HepG2 (cell line): ENCODE data around the gene ANO10. TPM values are rescaled to one million over a fixed set of nuclear protein-coding genes. Genes with fewer than 3 reads are reported as not detected.

Source experiments
- ATAC-seq: fragments of 200-7000 bp; cut with Tn5 transposase; 3 replicates; pipeline ENCODE4 v1.9.1; 2020; ENCODE audit warnings: mild to moderate bottlenecking, moderate library complexity
- BruUV-seq: library from RNA; stranded (reverse); fragments of 400-500 nt; replicated peaks from 2 replicates; lab custom pipeline; 2021; lab: Mats Ljungman, UMichigan
- CTCF ChIA-PET: fragments of 300-600 bp; formaldehyde crosslinking; extraction: SDS; loops from one replicate; lab custom pipeline; 2021; ENCODE audit warnings: low total read pairs, inconsistent platforms, low intra/inter-chr PET ratio; lab: Yijun Ruan, JAX
- POLR2A ChIA-PET: fragments of 350-600 bp; sonication (Branson Sonifier 250); formaldehyde crosslinking; loops from one replicate; lab custom pipeline; 2020; ENCODE audit warnings: antibody characterized with exemption, inconsistent platforms; lab: Yijun Ruan, JAX
- DNase-seq: peaks from one replicate; pipeline ENCODE4 v3.0.0-alpha.2; 2015; ENCODE audit warnings: low spot score
- FAIRE-seq: peaks from 3 replicates; lab custom pipeline; 2011; peaks lifted over from hg19 to GRCh38; lab: Jason Lieb, UNC
- H2AFZ ChIP-seq: one replicate; pipeline ENCODE4 v1.6.1; 2011; ENCODE audit warnings: low read length, inconsistent platforms
- H3K27ac ChIP-seq: fragments of 300-600 bp; 3 replicates; pipeline ENCODE4 v1.8.0; 2011; ENCODE audit warnings: mixed run types, mild to moderate bottlenecking, mixed read lengths, low read length, inconsistent platforms; ENCODE audit not compliant: insufficient read depth; ENCODE audit errors: extremely low read length
- H3K27me3 ChIP-seq, 2 experiments: fragments of 200-600 bp in 1 of 2; 2 replicates in 1 of 2; 3 replicates in 1 of 2; pipeline versions ENCODE4 v1.6.0 to v1.8.0; 2011; ENCODE audit warnings: low read length in 2 of 2, mild to moderate bottlenecking in 2 of 2, moderate library complexity in 2 of 2, inconsistent platforms in 1 of 2; ENCODE audit not compliant: insufficient read depth in 2 of 2, control insufficient read depth in 1 of 2
- H3K36me3 ChIP-seq, 2 experiments: fragments of 200-600 bp in 1 of 2; replicated peaks in 1 of 2; 2 replicates in 1 of 2; 3 replicates in 1 of 2; pipeline versions ENCODE4 v1.5.1 to v1.8.0; 2011; ENCODE audit warnings: low read length in 2 of 2, inconsistent platforms in 1 of 2; ENCODE audit not compliant: insufficient read depth in 2 of 2, control insufficient read depth in 1 of 2
- H3K4me1 ChIP-seq: 2 replicates; pipeline ENCODE4 v1.5.1; 2012; ENCODE audit warnings: low read length, inconsistent platforms; ENCODE audit not compliant: insufficient read depth
- H3K4me2 ChIP-seq: 2 replicates; pipeline ENCODE4 v1.6.0; 2011; ENCODE audit warnings: low read depth, low read length, inconsistent platforms
- H3K4me3 ChIP-seq, 3 experiments: fragments of 200-600 bp in 1 of 3; sonication (generic), shearing (Covaris generic) in 1 of 3; replicated peaks in 1 of 3; 2 replicates each; pipeline ENCODE4 v1.5.1; 2011 to 2016; ENCODE audit warnings: low read length in 3 of 3, inconsistent platforms in 2 of 3, low read depth in 2 of 3, mild to moderate bottlenecking in 2 of 3, control low read depth in 1 of 3, mixed read lengths in 1 of 3; ENCODE audit not compliant: insufficient read depth in 1 of 3
- H3K79me2 ChIP-seq: one replicate; pipeline ENCODE4 v1.6.1; 2011; ENCODE audit warnings: low read length, inconsistent platforms; ENCODE audit not compliant: insufficient read depth
- H3K9ac ChIP-seq: 2 replicates; pipeline ENCODE4 v1.6.0; 2011; ENCODE audit warnings: mild to moderate bottlenecking, low read depth, low read length, inconsistent platforms; ENCODE audit not compliant: insufficient read depth
- H3K9me3 ChIP-seq: 2 replicates; pipeline ENCODE4 v1.5.1; 2012; ENCODE audit warnings: mild to moderate bottlenecking, low read length
- H4K20me1 ChIP-seq: 2 replicates; pipeline ENCODE4 v1.6.0; 2011; ENCODE audit warnings: inconsistent platforms, mild to moderate bottlenecking, low read length, moderate library complexity; ENCODE audit not compliant: insufficient read depth
- ATF1 ChIP-seq: IDR thresholded peaks from 2 replicates; pipeline ENCODE4 v1.6.1; 2016; ENCODE audit warnings: mild to moderate bottlenecking, control low read depth
- MAZ ChIP-seq, 2 experiments: sonication (generic) in 1 of 2; formaldehyde crosslinking in 1 of 2; IDR thresholded peaks; 2 replicates each; pipeline versions ENCODE4 v1.5.0 to v1.6.1; 2012 to 2020; ENCODE audit warnings: low read depth in 2 of 2, mild to moderate bottlenecking in 2 of 2, borderline replicate concordance in 1 of 2, improper control_type of control experiment in 1 of 2, low read length in 1 of 2, missing genetic modification reagents in 1 of 2, moderate library complexity in 1 of 2
- TCF7L2 ChIP-seq: IDR thresholded peaks from 2 replicates; pipeline ENCODE4 v1.6.1; 2011; ENCODE audit warnings: mild to moderate bottlenecking, low read depth, low read length, moderate library complexity
- ZFP41 ChIP-seq: sonication (generic); formaldehyde crosslinking; IDR thresholded peaks from 2 replicates; pipeline ENCODE4 v1.4.0; 2020; ENCODE audit warnings: mild to moderate bottlenecking, missing genetic modification reagents, borderline replicate concordance
- ZFP62 ChIP-seq: sonication (generic); formaldehyde crosslinking; IDR thresholded peaks from 2 replicates; pipeline ENCODE4 v1.4.0; 2020; ENCODE audit warnings: missing genetic modification reagents
- ZFP82 ChIP-seq: sonication (generic); formaldehyde crosslinking; IDR thresholded peaks from 2 replicates; pipeline ENCODE4 v1.5.1; 2020; ENCODE audit warnings: mild to moderate bottlenecking, missing genetic modification reagents, borderline replicate concordance
- ZNF329 ChIP-seq: sonication (generic); formaldehyde crosslinking; IDR thresholded peaks from 2 replicates; pipeline ENCODE4 v1.9.0; 2021; ENCODE audit warnings: low read depth, mild to moderate bottlenecking, missing genetic modification reagents
- ZNF660 ChIP-seq: sonication (generic); formaldehyde crosslinking; IDR thresholded peaks from 2 replicates; pipeline ENCODE4 v1.5.1; 2020; ENCODE audit warnings: mild to moderate bottlenecking, low read depth, missing genetic modification reagents, borderline replicate concordance
- ZNF674 ChIP-seq: sonication (generic); formaldehyde crosslinking; IDR thresholded peaks from 2 replicates; pipeline ENCODE4 v1.5.0; 2020; ENCODE audit warnings: low read depth, mild to moderate bottlenecking, missing genetic modification reagents
- WGBS: methylation state at CpG from one replicate; pipeline ENCODE4 v1.1.6; 2017; ENCODE audit warnings: low lambda C conversion rate; 5-methylcytosine and 5-hydroxymethylcytosine counted together
- in situ Hi-C: cut with HindIII; loops from 2 replicates; pipeline ENCODE4 v1.10.0; 2017; ENCODE audit warnings: low pct_unique_long_range_greater_than_20kb; ENCODE audit not compliant: extremely low pct_ligation_motif_present
- intact Hi-C: fragments of 100-400 bp; cut with micrococcal nuclease; formaldehyde crosslinking; loops from one replicate; pipeline ENCODE4 v1.10.0; 2022; ENCODE audit not compliant: unreplicated experiment
- polyA plus RNA-seq, 8 experiments: library from polyadenylated mRNA; depleted of rRNA in 3 of 8; stranded (reverse) in 7 of 8; unstranded in 1 of 8; fragments of >200 nt; fragmentation: Illumina TruSeq in 4 of 8; extraction: Trizol in 4 of 8; gene quantifications; 2 replicates each; pipeline versions ENCODE4 v1.2.1 to v1.2.3, GENCODE V29; 2011 to 2016; ENCODE audit warnings: low read depth in 4 of 8, missing spikeins in 1 of 8, mixed read lengths in 1 of 8; ENCODE audit not compliant: insufficient read depth in 1 of 8
- total RNA-seq, 5 experiments: library from RNA; depleted of rRNA; stranded (reverse); fragments of >200 nt; fragmentation: Illumina TruSeq; extraction: Trizol; gene quantifications; 2 replicates each; pipeline ENCODE4 v1.2.3, GENCODE V29; 2016; ENCODE audit warnings: low read depth in 1 of 5
- TF ChIP-seq, protein P1 (sequence below): sonication (generic); formaldehyde crosslinking; IDR thresholded peaks from 2 replicates; pipeline ENCODE4 v1.4.0; 2020; ENCODE audit warnings: missing genetic modification reagents
- TF ChIP-seq, protein P2 (sequence below): sonication (generic); formaldehyde crosslinking; IDR thresholded peaks from 2 replicates; pipeline ENCODE4 v1.4.0; 2020; ENCODE audit warnings: missing genetic modification reagents

The ANO10 gene
- total and polyA plus RNA-seq, 2 of the 13 experiments (the other 11 are each of a cell fraction or from before 2014, with no cell fraction given) = 10.4 to 13.1 TPM

DNA sequence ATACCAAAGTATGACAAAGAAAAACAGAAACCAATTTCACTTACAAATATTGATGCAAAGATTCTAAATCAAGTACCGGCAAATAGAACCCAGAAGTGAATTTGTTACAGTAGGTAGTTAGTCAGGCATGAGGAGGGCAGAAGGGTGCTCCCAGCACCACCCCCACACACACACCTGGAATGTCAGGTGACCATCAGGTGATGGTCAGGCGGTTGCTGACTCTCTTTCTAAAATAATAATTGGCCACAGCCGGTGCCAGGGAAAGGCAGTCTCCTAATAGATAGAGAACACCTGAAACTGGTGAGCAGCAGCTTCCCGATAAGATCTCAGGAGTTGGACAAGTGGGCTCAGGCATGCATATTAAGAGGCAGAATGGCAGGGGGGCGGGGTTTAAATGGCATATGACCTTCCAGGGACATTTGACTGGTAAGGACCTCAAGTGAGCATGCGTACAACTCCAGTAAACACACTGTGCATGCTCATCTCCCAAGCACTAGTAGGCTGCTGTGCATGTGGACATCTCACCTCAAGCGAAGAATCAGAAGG, 131.1 kb downstream of the ANO10 start:
- TF ChIP-seq MAZ (IDR thresholded peaks at IDR 0.05; ENCODE audit: borderline replicate concordance, low read depth, low read length) = no peak
- no peak for TF ChIP-seq MAZ (CRISPR knock-in tag; IDR thresholded peaks at IDR 0.05; ENCODE audit: low read depth)
- TF ChIP-seq ATF1 (CRISPR knock-in tag) = no peak
- no peak for TF ChIP-seq ZFP41 (CRISPR knock-in tag)
- TF ChIP-seq ZFP62 (CRISPR knock-in tag) = no peak
- TF ChIP-seq, protein P1, sequence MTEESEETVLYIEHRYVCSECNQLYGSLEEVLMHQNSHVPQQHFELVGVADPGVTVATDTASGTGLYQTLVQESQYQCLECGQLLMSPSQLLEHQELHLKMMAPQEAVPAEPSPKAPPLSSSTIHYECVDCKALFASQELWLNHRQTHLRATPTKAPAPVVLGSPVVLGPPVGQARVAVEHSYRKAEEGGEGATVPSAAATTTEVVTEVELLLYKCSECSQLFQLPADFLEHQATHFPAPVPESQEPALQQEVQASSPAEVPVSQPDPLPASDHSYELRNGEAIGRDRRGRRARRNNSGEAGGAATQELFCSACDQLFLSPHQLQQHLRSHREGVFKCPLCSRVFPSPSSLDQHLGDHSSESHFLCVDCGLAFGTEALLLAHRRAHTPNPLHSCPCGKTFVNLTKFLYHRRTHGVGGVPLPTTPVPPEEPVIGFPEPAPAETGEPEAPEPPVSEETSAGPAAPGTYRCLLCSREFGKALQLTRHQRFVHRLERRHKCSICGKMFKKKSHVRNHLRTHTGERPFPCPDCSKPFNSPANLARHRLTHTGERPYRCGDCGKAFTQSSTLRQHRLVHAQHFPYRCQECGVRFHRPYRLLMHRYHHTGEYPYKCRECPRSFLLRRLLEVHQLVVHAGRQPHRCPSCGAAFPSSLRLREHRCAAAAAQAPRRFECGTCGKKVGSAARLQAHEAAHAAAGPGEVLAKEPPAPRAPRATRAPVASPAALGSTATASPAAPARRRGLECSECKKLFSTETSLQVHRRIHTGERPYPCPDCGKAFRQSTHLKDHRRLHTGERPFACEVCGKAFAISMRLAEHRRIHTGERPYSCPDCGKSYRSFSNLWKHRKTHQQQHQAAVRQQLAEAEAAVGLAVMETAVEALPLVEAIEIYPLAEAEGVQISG (CRISPR knock-in tag) = no peak
- TF ChIP-seq ZNF674 (CRISPR knock-in tag) = no peak
- no peak for TF ChIP-seq ZNF660
- TF ChIP-seq, protein P2, sequence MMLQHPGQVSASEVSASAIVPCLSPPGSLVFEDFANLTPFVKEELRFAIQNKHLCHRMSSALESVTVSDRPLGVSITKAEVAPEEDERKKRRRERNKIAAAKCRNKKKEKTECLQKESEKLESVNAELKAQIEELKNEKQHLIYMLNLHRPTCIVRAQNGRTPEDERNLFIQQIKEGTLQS (CRISPR knock-in tag) = no peak
- no peak for TF ChIP-seq ZFP82 (CRISPR knock-in tag)
- TF ChIP-seq TCF7L2 = no peak
- no peak for TF ChIP-seq ZNF329 (CRISPR knock-in tag)
- no peak overlapping the region for H3K4me2 ChIP-seq
- H3K9me3 ChIP-seq = no peaks in the 10 kb centered on the region
- H4K20me1 ChIP-seq = no peaks in the 10 kb centered on the region
- intact Hi-C loops = no loop called here
- no peak overlapping the region for H3K4me3 ChIP-seq
- ChIA-PET CTCF (no interaction called here), POLR2A (no interaction called here)
- no peaks in the 10 kb centered on the region for H3K27me3 ChIP-seq
- H3K4me1 ChIP-seq = peaks cover 6% of the 10 kb centered on the region; the same call in 1 of the 2 replicates
- H3K79me2 ChIP-seq = no peaks in the 10 kb centered on the region
- no peak for DNase-seq
- no peak overlapping the region for H2AFZ ChIP-seq
- H3K36me3 ChIP-seq = no peaks in the 10 kb centered on the region
- in situ Hi-C loops = no loop called here
- no peak for ATAC-seq
- FAIRE-seq = no peak
- H3K9ac ChIP-seq = no peak overlapping the region
- no TSS peak for BruUV-seq
- no peak overlapping the region for H3K27ac ChIP-seq
- whole genome bisulfite sequencing = 96% methylated on average over 7 of the region's 7 CpGs
